ENCODE measurements around the gene MRAP2. TPM values are rescaled to one million over a fixed set of nuclear protein-coding genes. Genes with fewer than 3 reads are reported as not detected.

The MRAP2 gene
- total and polyA plus RNA-seq, 2 experiments from 2014 or later = 6.1 to 13.5 TPM

- 0 out of 4 replicates have a peak, but pooled peaks of 1 of the 2 experiments have one; percentile 17 for TF ChIP-seq CTCF (conservative IDR thresholded peaks at IDR 0.05; ENCODE audit: low read depth in 2 of 2)
- TF ChIP-seq ZNF114 (CRISPR knock-in tag; IDR thresholded peaks at IDR 0.05) = no peak
- H3K27me3 ChIP-seq (ENCODE audit: insufficient read depth) = no peaks in the 10 kb centered on the region
- peak; percentile 65 for ATAC-seq
- peak overlapping the region; percentile 72 for H3K4me2 ChIP-seq
- Mint-ChIP-seq H3K27me3 (ENCODE audit: insufficient read depth, low read depth, poor library complexity) (peaks cover 10% of the 10 kb centered on the region), H3K9me3 (no peaks in the 10 kb centered on the region), H3K27ac (no peak overlapping the region), H3K4me3 (peak overlapping the region; percentile 45; the same call in 2 of the 3 replicates), H3K4me1 (peaks cover 32% of the 10 kb centered on the region), H3K36me3 (ENCODE audit: low read depth) (peaks cover 2% of the 10 kb centered on the region; the same call in 1 of the 3 replicates)
- DNase-seq (ENCODE audit: low spot score) = peak; percentile 37
- H3K9me2 ChIP-seq (ENCODE audit: insufficient read depth) = no peaks in the 10 kb centered on the region; the same call in 1 of the 2 replicates
- no peak overlapping the region for H3K27ac ChIP-seq (ENCODE audit: low read depth)
- H3K36me3 ChIP-seq (ENCODE audit: insufficient read depth) = no peaks in the 10 kb centered on the region
- H3K79me2 ChIP-seq (replicated peaks; ENCODE audit: insufficient read depth) = no peaks in the 10 kb centered on the region
- no peaks in the 10 kb centered on the region for H4K20me1 ChIP-seq (replicated peaks; ENCODE audit: insufficient read depth)
- peak overlapping the region; percentile 36 for H3K4me3 ChIP-seq
- H3F3A ChIP-seq (replicated peaks; ENCODE audit: low read depth) = no peaks in the 10 kb centered on the region
- no peak overlapping the region for H2AFZ ChIP-seq
- peaks cover 23% of the 10 kb centered on the region for H3K4me1 ChIP-seq (ENCODE audit: insufficient read depth)
These were observed 19.3 kb downstream of the MRAP2 start for GRCh38 chr6:84052883-84053241.

GRCh38 chr6:84055647-84056046, 22.1 kb downstream of the MRAP2 start:
- peaks cover 23% of the 10 kb centered on the region for H3K4me1 ChIP-seq (ENCODE audit: insufficient read depth)
- no peaks in the 10 kb centered on the region for H3K36me3 ChIP-seq (ENCODE audit: insufficient read depth)
- H3F3A ChIP-seq (replicated peaks; ENCODE audit: low read depth) = no peaks in the 10 kb centered on the region
- H3K27me3 Mint-ChIP-seq (ENCODE audit: insufficient read depth, low read depth, poor library complexity) = peaks cover 11% of the 10 kb centered on the region
- no peak overlapping the region for H2AFZ ChIP-seq
- peaks cover 7% of the 10 kb centered on the region for H3K9me2 ChIP-seq (ENCODE audit: insufficient read depth)
- H3K9me3 Mint-ChIP-seq = no peaks in the 10 kb centered on the region
- H3K4me2 ChIP-seq = no peak overlapping the region
- H3K4me3 ChIP-seq = no peak overlapping the region
- no peaks in the 10 kb centered on the region for H4K20me1 ChIP-seq (replicated peaks; ENCODE audit: insufficient read depth)
- DNase-seq (ENCODE audit: low spot score) (no peak), ATAC-seq (no peak)
- no peaks in the 10 kb centered on the region for H3K79me2 ChIP-seq (replicated peaks; ENCODE audit: insufficient read depth)
- no peak overlapping the region for H3K27ac ChIP-seq (ENCODE audit: low read depth)
- peaks cover 37% of the 10 kb centered on the region for H3K4me1 Mint-ChIP-seq
- no peaks in the 10 kb centered on the region; the same call in 2 of the 3 replicates for H3K36me3 Mint-ChIP-seq (ENCODE audit: low read depth)
- no peaks in the 10 kb centered on the region for H3K27me3 ChIP-seq (ENCODE audit: insufficient read depth)
- TF ChIP-seq EZH2phosphoT487 (IDR thresholded peaks at IDR 0.05; ENCODE audit: unreplicated experiment) = no peak
- TF ChIP-seq ZNF331 (CRISPR knock-in tag; IDR thresholded peaks at IDR 0.05; ENCODE audit: low read depth) = no peak
- no peak for TF ChIP-seq ZNF114 (CRISPR knock-in tag; IDR thresholded peaks at IDR 0.05)
- TF ChIP-seq JUNB (IDR thresholded peaks at IDR 0.05; ENCODE audit: unreplicated experiment) = no peak
- TF ChIP-seq CREB1 (CRISPR knock-in tag; IDR thresholded peaks at IDR 0.05; ENCODE audit: low read depth) = no peak
- TF ChIP-seq EZH2 (IDR thresholded peaks at IDR 0.05; ENCODE audit: low read depth, unreplicated experiment) = no peak
- TF ChIP-seq ETS1 (IDR thresholded peaks at IDR 0.05) = no peak
- no peak for TF ChIP-seq CTCF (conservative IDR thresholded peaks at IDR 0.05; ENCODE audit: low read depth in 2 of 2)
- TF ChIP-seq ZNF462 (CRISPR knock-in tag; IDR thresholded peaks at IDR 0.05) = no peak
- H3K27ac Mint-ChIP-seq = no peak overlapping the region
- H3K4me3 Mint-ChIP-seq = no peak overlapping the region

All from GM23338 (cell line).